Ammon's horn (tissue), 1 donor: ENCODE data around the gene INSRR.

Source experiments
- DNase-seq: peaks from one replicate; pipeline ENCODE4 v3.0.0-alpha.2; 2016; ENCODE audit warnings: low spot score

Gene INSRR

DNA sequence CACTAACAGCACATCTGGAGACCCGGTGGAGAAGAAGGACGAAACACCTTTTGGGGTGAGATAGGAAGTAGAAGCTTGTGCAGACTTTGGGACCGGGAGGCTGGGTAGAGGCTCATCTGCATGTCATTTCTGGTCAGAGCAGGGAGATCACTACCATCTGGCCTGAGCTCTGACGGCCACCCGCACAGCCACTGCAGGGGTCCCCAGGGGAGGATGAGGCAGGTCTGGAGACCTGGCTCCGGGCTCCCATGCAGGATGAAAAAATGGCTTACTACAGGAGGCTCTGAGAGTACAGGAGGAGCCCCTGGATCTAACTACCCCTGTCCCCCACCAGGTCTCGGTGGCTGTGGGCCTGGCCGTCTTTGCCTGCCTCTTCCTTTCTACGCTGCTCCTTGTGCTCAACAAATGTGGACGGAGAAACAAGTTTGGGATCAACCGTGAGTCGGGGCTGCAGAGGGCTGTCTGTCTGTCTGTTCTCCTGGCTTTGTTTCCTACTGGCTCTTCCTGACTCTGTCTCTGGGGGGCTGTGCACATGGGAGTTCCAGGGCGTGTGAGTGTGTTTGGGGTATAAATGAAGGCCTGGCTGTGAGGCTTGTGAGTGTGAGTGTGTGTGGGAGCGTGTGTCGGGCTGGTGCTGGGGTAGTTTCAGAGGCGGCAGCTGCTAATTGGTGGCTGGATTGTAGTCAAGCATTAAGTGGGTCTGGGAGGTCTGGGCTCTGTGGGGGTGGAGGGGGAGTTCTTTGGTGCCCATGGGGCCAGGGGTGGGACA lies 15.8 kb upstream of the INSRR start:
- no peak for DNase-seq

DNA sequence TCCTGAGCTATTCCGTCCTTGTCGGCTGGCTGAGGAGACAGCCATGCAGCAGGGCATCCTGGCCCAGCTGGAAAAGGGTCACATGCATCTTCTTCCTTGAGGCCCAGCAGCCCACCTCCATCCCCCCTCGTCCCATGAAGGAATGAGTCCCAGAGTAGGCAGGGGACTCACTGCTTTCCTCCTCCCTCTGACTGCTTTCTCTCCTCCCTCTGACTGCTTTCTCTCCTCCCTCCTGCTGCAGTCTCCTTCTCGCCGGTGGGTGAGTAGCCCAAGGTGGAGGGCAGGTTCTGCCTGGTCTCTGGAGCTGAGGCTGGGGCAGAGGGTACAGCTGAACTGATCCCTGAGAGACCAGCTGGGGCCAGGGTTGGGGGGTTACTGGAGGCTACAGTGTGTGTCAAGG lies 15.2 kb upstream of the INSRR start:
- no peak for DNase-seq

DNA sequence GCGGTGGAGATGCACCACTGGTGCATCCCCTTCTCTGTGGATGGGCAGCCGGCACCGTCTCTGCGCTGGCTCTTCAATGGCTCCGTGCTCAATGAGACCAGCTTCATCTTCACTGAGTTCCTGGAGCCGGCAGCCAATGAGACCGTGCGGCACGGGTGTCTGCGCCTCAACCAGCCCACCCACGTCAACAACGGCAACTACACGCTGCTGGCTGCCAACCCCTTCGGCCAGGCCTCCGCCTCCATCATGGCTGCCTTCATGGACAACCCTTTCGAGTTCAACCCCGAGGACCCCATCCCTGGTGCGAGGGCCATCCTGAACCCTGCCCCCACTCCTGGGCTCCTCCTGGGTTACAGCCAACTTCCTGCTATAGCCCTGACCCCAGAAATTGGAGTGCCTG lies 14.7 kb upstream of the INSRR start:
- no peak for DNase-seq

DNA sequence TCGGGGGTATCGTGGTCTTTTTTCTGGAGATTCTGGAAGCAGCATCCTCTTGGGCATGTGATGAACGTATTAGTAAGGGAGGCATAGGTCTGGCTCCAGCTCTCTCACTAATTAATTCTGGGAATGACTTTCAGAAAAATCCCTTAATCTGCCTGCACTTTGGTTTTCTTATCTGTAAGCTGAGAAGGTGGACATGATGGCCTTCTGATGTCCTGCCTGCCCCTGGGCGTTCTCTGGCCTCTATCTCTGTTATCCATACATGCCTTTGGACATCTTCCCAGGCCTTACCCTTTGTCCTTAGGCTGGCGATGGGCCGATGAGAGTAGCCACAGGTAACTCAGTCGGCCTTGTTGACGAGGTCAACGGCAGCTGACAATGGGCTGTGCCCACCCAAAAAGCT lies 10.5 kb upstream of the INSRR start:
- DNase-seq = no peak

DNA sequence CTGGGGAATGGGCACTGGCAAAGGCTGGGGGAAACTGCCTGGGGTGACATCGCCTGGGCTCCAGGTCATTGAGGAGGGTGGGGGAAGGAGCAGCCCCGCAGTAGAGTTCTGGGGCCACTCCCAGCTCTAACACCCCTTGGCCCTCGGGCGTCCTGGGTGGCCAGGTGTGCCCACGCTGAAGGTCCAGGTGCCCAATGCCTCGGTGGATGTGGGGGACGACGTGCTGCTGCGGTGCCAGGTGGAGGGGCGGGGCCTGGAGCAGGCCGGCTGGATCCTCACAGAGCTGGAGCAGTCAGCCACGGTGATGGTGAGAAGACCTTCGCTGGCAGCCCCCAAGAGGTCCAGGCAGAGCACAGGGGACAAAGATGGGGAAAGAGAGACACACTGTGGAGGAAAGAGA lies 9.4 kb upstream of the INSRR start:
- no peak for DNase-seq

DNA sequence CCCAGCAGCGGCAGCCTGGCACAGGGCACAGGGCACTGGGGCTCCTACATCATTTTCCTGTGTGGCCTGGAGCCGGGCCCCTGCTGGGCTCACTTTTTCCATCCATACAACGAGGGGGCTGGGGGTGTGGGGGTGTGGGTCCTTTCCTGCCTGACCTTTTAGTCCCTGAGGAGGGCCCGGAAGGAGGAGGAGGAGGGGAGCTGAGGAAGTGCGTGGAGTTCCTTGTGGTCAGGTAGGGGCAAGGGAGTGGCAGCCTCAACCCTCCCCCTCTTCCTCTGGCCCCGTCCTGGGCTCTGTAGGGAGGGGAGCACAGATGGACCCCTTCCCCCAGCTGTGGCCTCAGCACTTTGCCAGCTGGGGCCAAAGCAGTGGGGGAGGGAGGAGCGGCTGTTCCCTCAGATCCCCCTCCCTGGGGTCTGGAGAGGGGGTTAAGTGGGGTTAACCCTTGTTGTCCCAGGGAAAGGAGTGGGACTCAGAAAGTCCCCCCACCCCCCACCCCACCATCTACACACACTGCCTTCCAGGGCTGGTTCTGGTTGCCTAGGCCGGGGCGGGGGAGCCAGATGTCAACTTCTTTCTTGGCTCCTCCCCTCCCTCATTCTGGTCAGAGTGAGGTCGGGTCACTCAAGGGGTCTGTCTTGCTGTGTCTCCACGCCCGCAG lies 7.5 kb upstream of the INSRR start:
- DNase-seq = no peak

DNA sequence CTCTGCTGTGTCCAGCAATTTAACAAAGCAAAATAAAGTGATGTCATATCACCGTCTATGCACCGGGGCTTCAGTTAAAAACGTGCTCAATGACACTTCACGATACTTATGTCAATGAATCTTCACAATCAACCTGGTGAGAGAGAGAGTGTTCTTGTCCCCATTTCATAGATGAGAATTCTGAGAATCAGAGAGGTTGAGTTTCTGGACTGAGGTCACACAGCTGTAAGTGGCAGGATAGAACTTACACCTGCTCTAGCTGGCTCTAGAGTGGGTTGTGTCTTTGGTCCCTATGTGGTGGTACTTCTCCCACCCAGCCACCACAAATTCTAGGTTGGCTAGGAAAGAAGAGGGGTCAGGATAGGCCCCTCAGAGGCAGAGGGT lies 6.9 kb upstream of the INSRR start:
- DNase-seq = no peak

DNA sequence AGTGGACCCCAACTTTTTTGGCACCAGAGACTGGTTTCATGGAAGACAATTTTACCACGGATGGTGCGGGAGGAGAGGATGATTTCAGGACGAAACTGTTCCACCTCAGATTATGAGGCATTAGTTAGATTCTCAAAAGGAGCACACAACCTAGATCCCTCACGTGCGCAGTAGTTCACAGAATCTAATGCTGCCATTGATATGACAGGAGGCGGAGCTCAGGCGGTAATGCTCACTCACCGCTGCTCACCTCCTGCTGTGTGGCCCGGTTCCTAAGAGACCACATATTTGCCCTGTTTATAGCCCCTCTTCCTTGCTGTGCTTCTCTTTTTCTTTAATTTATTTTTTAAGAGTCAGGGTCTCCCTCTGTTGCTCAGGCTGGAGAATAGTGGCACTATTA lies 6.3 kb upstream of the INSRR start:
- no peak for DNase-seq

DNA sequence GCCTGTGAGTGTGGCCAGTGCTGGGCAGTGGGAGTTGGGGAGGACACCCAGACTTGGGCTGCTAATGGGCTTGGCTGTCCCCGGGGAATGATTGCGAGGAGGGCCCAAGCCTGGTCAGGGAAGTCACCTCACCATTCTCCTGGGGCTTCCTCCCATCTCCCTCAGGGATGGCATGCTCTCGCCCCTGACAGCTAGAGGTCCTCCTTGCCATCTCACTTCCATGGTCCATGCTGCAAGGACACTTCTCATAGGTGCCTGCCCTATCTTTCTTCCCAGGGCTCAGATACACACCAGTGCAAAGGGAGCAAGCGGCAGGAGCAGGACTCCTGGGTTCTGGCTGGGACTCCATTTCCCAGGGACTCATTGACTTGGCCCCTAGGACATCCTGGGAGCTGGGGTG lies 5.9 kb upstream of the INSRR start:
- no peak for DNase-seq

DNA sequence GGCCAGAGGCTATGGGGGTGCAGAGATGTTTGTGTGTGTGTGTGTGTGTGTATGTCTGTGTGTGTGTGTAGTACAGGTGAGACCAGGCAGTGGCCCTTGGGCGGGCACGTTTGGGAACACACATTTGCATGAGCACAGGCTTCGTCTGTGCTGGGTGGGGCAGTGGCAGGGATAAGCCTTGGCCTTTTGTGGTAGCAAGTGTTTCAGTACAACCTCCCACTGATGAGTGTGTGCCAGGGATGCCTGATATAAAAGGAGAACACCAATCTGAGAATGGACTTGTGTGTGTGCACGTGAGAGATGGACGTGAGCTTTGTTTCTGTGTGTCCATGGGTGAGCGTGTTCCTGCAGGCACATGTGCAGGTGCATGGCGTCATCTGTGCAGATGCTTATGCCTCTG lies 4.7 kb upstream of the INSRR start:
- DNase-seq = no peak

DNA sequence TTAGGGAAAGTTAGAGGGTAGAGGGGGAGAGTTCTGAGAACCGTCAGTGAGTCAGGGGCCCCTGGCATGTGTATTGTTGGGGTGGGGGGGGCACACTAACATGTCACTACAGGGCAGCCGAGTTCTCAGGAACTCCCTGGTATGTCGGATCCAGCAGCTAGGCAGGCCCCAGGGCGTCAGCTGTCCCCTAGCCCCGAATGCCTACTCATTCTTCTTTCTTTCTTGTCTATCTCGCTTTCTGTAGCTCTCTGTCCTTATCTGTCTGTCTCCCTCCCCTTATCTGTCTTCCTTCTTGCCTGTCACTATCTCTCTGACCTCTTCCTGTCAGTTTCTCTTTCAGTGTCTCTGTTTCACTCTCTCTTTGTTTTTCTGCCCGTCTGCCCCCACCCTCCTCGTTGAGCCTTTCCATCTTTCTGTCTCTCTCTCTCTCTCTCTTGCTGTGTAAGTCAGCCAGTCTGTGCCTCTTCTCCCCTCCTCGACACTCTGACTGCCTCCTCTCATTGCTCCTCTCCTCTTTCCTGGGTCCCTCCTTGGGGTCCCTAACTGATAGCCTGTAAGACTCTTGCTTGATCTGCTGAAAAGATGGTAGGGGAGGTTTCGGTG lies 4.2 kb upstream of the INSRR start:
- DNase-seq = no peak

DNA sequence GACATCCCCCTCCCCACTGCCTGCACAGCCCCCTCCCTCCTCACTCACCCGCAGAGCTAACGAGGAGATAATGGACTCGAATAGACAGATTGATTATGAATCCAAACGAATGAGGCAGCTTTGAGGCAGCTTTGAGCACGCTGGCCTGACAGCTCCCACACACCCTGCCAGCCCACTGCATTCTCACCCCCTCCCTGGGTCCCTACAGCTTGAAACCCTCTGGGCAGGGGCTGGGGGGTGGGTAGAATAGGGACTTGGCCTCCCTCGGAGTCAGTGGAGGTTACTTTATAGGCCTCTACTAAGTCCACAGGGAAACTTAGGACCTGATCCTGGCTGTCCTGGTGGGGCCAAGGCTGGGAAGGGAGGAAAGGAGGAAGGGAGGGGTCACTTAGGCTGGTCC lies 3.7 kb upstream of the INSRR start:
- no peak for DNase-seq

DNA sequence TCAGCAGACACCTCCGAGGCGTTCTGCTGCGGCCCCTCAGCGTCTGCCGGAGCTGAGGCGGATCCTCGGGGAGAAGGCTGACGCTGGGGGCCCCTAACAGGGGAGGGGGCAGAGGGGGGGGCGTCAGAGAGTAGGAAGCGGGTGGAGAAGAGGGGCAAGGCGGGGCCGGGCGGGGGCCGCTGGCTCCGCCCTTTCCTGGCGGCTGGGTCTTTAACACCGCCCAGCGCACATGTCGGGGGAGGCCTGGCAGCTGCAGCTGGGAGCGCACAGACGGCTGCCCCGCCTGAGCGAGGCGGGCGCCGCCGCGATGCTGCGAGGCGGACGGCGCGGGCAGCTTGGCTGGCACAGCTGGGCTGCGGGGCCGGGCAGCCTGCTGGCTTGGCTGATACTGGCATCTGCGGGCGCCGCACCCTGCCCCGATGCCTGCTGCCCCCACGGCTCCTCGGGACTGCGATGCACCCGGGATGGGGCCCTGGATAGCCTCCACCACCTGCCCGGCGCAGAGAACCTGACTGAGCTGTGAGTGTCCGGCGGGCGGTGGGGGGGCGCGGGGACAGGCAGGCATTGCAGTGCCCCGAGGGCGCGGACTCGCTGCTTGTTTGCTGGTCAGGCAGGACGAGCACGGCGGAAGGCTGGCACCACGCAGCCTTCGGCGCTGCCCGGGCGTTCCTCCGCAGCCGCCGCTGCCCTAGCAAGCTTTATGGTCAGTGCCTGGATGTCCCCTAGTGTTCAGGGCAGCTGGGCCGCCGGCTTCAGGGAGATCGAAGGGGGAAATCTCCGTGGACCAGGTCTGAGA lies 1.9 kb upstream of the INSRR start, which contains the start of gene NTRK1:
Gene NTRK1, plus strand, starts transcription at position 238 of the 796 bp plus-strand sequence. Its CDS starts 70 bp downstream, at position 308.
- peak; percentile 45 for DNase-seq

DNA sequence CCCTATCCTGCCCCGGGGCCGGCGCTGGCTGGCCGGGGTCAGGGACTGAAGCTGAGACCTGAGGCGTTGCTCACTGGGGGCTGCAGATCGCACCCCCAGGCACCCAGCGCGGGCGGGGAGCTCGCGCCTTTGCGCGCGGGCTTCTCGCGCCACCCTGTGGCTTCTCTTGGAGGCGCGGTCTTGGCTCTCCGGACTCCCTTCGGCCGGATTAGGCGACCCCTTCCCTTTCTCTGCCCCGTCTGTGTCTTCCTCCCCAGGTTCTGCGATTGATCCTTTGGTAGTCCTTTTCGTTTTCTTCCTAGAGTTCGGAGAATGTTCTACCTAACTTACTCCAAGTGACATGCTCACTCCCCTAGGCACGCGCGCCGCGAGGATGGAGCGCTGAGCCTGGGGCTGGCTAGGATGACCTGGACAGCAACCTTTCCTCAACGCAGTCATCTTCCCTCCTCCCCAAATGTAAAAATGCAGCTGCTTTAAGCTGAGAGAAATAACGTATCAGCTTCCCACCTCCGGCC lies 1.3 kb upstream of the INSRR start:
- DNase-seq = peak; percentile 47

DNA sequence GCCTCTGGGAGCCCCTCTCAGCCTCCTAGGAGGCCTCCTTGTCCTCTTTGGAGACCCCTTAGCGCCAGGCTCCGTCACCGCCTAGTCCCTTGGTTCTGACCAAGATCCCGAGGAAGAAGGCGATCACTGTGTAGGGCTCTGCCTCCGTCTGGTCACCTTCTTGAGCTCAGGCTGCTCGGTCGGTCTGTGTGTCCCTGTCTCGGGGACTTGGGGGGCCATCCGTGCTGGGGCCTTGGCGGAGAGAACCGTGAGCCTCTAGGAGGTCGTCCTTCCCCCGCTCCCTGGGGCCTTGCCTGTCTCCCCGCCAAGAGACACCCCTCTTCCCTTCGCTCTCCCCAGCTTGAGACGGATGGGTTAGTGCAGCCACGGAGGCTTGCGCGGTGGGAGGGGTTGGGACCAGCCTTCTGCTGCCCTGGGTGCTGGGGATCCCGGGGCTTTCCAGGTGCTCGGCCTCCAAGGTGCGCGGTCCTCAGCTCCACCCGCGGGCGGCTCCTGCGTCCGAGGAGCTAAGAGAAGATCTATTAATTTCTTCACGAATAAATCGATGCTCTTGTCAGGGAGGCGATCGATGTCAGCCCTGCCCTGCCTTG lies 701 bp upstream of the INSRR start:
- no peak for DNase-seq

DNA sequence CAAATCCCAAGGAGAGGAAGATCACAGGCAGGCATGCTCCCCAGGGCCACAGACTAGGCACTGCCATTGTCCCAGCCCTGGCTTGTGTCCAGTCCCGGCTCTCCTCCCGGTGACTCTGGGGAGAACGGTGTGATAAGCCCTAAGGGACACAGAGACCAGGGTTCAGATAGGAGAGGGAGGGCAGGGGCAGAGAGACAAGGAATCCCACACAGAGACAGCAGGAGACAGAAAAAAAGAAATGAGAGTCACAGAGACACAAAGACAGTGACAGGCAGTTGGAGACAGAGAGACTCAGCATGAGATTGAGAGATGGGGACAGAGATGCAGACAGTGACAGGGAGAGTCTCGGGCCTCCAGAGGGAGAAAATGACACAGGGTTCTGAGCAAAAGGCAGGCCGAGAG lies 361 bp downstream of the INSRR start:
- DNase-seq = no peak

DNA sequence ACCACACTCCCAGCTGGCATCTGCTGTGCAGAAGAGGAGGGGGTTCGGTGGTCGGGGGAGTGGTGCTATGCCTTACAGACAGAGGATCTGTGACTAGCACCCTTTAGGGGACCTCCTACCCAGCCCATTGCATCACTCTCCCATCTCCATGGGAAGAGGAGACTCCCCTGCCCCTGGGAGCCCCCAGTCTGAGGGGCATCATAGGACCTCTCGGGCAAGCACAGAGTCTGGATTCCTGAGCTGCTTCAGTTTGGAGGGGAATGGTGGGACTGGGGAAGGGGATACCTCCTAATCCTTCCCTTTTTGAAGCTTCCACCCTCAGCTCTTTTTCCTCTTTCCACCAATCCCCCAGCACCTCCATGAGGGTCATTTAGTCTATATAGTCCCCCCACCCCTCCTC lies 1.4 kb downstream of the INSRR start:
- DNase-seq = no peak

DNA sequence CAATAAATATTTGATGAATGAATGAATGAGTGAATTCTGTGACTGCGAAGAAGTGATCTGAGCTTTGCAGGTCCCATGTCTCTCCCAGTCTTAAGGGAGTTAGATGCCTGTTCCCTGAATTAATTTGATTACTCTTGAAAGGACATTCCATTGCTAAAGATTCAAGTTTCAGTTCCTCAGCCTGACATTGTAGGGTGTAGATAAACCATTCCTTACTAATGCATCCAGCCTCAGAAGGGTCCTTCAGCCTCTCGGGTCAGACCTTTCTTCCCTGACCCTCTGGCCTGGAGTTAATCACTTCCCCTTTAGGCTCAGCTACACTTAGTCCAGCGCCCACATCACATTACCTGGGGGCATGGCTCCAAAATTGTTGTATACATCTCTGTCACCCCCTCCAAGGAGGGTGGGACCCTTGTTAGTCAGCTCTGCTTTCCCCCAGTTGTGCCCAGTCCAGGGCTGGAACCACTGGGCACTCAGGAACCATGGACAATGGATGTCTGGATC lies 2.6 kb downstream of the INSRR start:
- DNase-seq = no peak

DNA sequence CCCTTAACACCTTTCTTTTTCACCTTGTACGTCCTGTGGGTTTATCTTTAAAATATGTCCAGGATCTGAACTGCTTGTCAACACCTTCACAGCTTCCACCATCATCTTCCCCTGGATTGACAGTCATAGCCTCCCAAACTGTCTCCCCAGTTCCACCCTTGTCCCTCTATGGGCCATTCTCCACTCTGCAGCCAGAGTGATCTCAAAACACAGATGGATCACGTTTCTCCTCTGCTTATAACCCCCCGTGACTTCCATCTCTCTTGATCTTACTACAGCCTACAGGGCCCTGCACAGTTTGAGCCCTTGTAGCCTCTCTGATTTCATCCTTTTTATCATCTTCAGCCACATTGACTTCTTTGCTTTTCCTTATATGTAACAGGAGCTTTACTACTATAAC lies 4.3 kb downstream of the INSRR start:
- no peak for DNase-seq

DNA sequence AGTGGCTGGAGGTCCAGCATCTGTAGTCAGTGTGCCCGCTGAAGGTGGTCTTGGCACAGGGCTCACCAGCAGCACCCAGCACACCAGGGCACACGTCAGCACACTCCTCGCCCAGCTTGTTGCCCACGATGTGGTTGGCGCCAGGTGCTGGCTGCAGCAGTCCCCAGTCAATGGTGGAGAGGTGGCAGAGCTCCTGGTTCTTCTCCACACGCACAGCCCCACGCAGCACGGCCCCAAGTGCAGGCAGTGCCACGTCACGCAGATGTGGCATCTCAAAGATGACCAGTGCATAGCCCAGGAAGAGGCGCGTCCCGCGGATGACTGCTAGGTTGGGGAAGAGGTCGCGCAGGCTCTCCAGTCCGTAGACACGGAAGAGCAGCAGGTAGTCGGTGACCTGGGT lies 5.2 kb downstream of the INSRR start:
- no peak for DNase-seq

DNA sequence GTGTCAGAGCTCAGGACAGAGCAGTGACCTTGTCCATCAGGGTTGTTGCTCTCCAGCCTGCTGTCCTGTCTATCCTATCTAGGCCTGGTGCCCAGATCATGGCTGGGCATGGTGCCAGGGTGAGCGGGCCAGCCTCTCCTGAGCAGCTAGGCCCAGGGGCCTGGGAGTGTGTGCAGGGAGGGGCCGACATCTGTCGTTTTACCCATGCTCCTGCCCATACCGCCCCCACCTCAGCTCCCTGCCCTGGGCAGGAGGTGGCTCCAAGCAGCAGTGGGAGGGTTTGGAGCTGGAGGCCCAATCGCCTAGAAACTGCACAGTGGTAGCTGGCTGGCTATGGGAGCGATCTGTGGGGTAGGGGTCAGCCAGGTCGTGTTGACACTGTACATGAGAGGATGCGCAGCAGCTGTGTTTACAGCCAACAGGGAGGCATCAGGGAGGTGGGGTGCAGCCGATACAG lies 6.5 kb downstream of the INSRR start:
- DNase-seq = peak; percentile 60
